Esophagus squamous epithelium (tissue), 4 donors: Measurements from ENCODE around the gene MAB21L4.

Source experiments
- CTCF ChIP-seq, 6 experiments: fragments of 450-650 bp in 4 of 6; fragments of 200-600 bp in 2 of 6; sonication (generic) in 2 of 6; IDR thresholded peaks; one replicate each; pipeline ENCODE4 v1.5.1; 2016 to 2019; ENCODE audit warnings: antibody characterized with exemption in 6 of 6, mild to moderate bottlenecking in 4 of 6, moderate library complexity in 4 of 6
- POLR2A ChIP-seq, 4 donors: fragments of 450-650 bp; IDR thresholded peaks; one replicate each; pipeline ENCODE4 v1.6.1; 2017; ENCODE audit warnings: antibody characterized with exemption in 4 of 4, mild to moderate bottlenecking in 4 of 4, moderate library complexity in 3 of 4

GRCh38 chr2:240858321-240858720 lies 37.6 kb downstream of the MAB21L4 start:
- TF ChIP-seq CTCF (IDR thresholded peaks at IDR 0.05) (no peak), POLR2A (IDR thresholded peaks at IDR 0.05) (no peak)
